SJSA1 (cell line): ENCODE results near the gene DNAL1. TPM values are rescaled to one million over a fixed set of nuclear protein-coding genes. Genes with fewer than 3 reads are reported as not detected.

Experiments used
- DNase-seq, 2 experiments: peaks; one replicate each; pipeline ENCODE4 v3.0.0-alpha.2; 2015 to 2020; ENCODE audit warnings: low spot score in 2 of 2, low read depth in 1 of 2
- H3K27ac ChIP-seq: fragments of 250-450 bp; sonication (Bioruptor Pico); 2 replicates; pipeline ENCODE4 v1.5.1; 2020; ENCODE audit warnings: mild to moderate bottlenecking, moderate library complexity
- H3K27me3 ChIP-seq: fragments of 250-450 bp; sonication (Bioruptor Pico); replicated peaks from 2 replicates; pipeline ENCODE4 v1.5.1; 2020; ENCODE audit warnings: mild to moderate bottlenecking, moderate library complexity
- H3K36me3 ChIP-seq: fragments of 250-450 bp; sonication (Bioruptor Pico); 2 replicates; pipeline ENCODE4 v1.5.1; 2020; ENCODE audit warnings: mild to moderate bottlenecking
- H3K4me1 ChIP-seq: fragments of 250-450 bp; sonication (Bioruptor Pico); replicated peaks from 2 replicates; pipeline ENCODE4 v1.6.1; 2021; ENCODE audit warnings: mild to moderate bottlenecking
- H3K4me3 ChIP-seq: fragments of 250-450 bp; sonication (Bioruptor Pico); 2 replicates; pipeline ENCODE4 v1.5.1; 2020; ENCODE audit warnings: mild to moderate bottlenecking
- H3K9me3 ChIP-seq: fragments of 250-450 bp; sonication (Bioruptor Pico); replicated peaks from 2 replicates; pipeline ENCODE4 v1.5.1; 2020; ENCODE audit warnings: mild to moderate bottlenecking
- total RNA-seq: library from RNA; depleted of rRNA; stranded (reverse); fragments of >200 nt; shearing (Covaris generic); gene quantifications from 2 replicates; pipeline ENCODE4 v1.2.3, GENCODE V29; 2014

The DNAL1 gene
- total RNA-seq, 1 experiment from 2014 or later: 16.2 TPM

DNA sequence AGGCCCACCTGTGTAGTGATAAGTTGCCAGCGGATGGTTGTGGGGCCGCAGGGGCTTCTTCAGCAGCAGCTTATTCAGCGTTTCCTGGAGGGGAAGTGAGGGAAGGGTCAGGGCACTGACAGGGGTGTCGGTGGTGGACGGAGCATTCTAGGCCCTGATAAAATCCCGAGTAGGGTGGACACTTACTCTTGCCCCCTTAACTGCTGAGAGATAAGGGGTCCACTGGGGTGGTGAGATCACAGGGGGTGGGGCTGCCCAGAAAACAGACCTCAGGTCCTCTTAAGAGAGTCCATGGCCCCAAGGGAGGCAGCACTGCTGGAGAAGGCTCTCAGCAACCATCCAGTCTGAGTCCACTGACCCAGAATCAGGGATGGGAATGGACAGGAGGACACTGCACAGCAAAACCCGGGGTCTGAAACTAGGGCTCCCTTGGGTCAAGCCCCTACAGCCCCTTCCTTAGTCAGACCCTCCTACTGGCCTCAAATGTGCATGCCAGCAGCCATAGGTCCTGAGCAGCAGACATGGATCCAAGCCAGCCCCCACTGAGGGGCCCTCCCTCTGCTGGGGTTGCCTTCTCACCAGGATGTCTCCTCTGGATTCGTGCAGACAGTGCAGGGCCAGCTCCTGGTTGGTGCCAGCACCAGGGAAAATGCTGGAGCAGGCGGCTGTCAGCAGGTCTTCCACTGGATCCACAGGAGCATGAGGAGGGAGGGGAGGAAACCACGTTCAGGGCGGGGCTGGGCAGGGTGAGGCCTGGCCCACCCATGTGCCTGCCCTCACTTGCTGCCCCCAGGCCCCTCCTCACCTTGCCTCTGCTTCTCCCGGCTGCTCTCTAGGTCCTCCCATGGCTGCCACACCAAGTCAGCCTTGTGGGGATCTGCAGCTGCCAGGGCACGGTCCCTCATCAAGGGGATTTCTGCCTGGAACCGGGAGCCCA is 81.5 kb downstream of the DNAL1 start:
- Histone ChIP-seq H3K4me1 (peaks cover 8% of the 10 kb centered on the region; the same call in 1 of the 2 replicates), H3K27ac (no peak overlapping the region), H3K27me3 (no peaks in the 10 kb centered on the region), H3K36me3 (peaks cover 96% of the 10 kb centered on the region), H3K9me3 (no peaks in the 10 kb centered on the region), H3K4me3 (no peak overlapping the region)
- no peak for DNase-seq

GRCh38 chr14:73727166-73727565 is 82.4 kb downstream of the DNAL1 start:
- no peak overlapping the region for H3K4me3 ChIP-seq
- H3K27ac ChIP-seq: no peak overlapping the region
- no peaks in the 10 kb centered on the region for H3K27me3 ChIP-seq
- no peaks in the 10 kb centered on the region for H3K9me3 ChIP-seq
- H3K4me1 ChIP-seq: peaks cover 8% of the 10 kb centered on the region; the same call in 1 of the 2 replicates
- peaks cover 95% of the 10 kb centered on the region for H3K36me3 ChIP-seq
- no peak for DNase-seq

DNA sequence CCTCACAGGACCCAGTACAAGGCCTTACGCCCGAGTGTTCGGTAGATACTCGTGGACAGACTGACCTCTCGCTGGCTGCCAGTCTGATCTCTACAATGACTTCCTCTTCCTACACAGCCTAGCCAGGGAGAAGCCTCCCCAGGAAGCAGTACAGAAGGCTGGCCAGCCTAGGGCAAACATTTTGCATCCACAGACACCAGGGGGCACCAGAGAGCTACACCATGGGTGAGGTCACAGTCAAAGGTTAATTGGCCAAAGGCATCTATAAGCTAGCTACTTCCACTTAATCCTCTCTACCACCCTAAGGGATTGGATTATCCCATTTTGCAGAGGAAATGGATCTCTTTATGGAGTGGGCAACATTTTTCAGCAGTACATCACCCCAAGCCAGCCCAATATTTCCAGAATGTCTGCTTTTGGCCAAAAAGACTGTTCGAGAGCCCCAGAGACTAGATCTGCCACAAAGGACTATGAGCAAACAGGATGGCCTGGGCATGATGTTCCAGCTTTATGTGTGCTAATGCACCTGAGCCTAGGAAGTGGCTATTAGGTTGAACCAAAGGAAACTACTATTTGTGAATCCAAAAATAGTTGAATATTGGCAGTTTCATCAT is 84.0 kb downstream of the DNAL1 start:
- Histone ChIP-seq H3K27me3 (no peaks in the 10 kb centered on the region), H3K9me3 (no peaks in the 10 kb centered on the region), H3K27ac (no peak overlapping the region), H3K36me3 (peaks cover 83% of the 10 kb centered on the region), H3K4me1 (peaks cover 8% of the 10 kb centered on the region; the same call in 1 of the 2 replicates), H3K4me3 (no peak overlapping the region)
- peak; percentile 66 to 79 for DNase-seq

DNA sequence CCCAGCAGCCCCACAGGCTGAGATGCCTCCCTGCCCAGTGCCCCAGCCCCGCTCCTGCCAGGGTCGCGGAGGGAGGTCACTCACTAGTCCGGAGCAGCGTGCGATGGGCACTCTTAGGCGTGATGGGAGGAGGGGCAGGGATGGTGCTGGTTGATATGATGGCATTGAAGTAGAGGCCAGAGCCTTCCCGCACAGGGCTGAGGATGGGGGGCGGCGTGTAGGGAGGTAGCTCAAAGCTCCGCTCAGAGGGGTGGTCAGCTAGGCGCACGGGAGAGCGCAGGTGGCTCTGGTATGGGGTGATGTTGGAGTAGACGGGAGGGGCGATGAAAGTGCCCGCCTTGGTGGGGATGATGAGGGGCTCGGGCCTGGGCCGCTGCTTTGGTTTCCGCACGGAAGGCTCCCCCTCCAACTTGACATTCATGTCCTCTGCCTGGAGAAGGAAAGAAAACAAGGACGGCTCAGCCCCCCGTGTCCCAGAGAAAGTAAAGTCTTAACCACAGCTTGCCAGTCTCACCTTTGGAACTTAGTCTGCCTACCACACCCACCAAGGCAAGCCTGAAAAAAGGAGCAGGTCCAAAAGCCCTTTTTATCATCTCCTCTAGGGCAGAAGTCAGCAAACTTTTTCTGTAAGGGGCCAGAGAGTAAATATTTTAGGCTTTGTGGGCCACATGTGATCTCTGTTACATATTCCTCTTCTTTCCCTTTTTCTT is 84.9 kb downstream of the DNAL1 start:
- peaks cover 83% of the 10 kb centered on the region for H3K36me3 ChIP-seq
- no peaks in the 10 kb centered on the region for H3K27me3 ChIP-seq
- H3K27ac ChIP-seq: no peak overlapping the region
- no peaks in the 10 kb centered on the region for H3K9me3 ChIP-seq
- no peak for DNase-seq
- no peak overlapping the region for H3K4me3 ChIP-seq
- H3K4me1 ChIP-seq: peaks cover 8% of the 10 kb centered on the region; the same call in 1 of the 2 replicates

- Histone ChIP-seq H3K4me3 (no peak overlapping the region), H3K27me3 (no peaks in the 10 kb centered on the region), H3K27ac (no peak overlapping the region), H3K9me3 (no peaks in the 10 kb centered on the region), H3K4me1 (peaks cover 8% of the 10 kb centered on the region; the same call in 1 of the 2 replicates), H3K36me3 (peaks cover 80% of the 10 kb centered on the region)
- no peak for DNase-seq
These were observed 86.3 kb downstream of the DNAL1 start for GRCh38 chr14:73731111-73731510.

- H3K36me3 ChIP-seq: peaks cover 74% of the 10 kb centered on the region
- H3K9me3 ChIP-seq: no peaks in the 10 kb centered on the region
- H3K4me1 ChIP-seq: peaks cover 8% of the 10 kb centered on the region; the same call in 1 of the 2 replicates
- DNase-seq: no peak
- H3K4me3 ChIP-seq: no peak overlapping the region
- no peak overlapping the region for H3K27ac ChIP-seq
- H3K27me3 ChIP-seq: no peaks in the 10 kb centered on the region
These were observed 87.2 kb downstream of the DNAL1 start for GRCh38 chr14:73732006-73732405.

GRCh38 chr14:73736842-73737241 is 92.1 kb downstream of the DNAL1 start:
- H3K27ac ChIP-seq: no peak overlapping the region
- H3K9me3 ChIP-seq: no peaks in the 10 kb centered on the region
- peaks cover 8% of the 10 kb centered on the region for H3K4me1 ChIP-seq
- no peaks in the 10 kb centered on the region for H3K27me3 ChIP-seq
- H3K4me3 ChIP-seq: no peak overlapping the region
- peaks cover 61% of the 10 kb centered on the region for H3K36me3 ChIP-seq
- DNase-seq: no peak

- no peaks in the 10 kb centered on the region for H3K9me3 ChIP-seq
- no peaks in the 10 kb centered on the region for H3K27me3 ChIP-seq
- no peak overlapping the region for H3K27ac ChIP-seq
- H3K36me3 ChIP-seq: peaks cover 56% of the 10 kb centered on the region
- no peak for DNase-seq
- H3K4me1 ChIP-seq: peaks cover 26% of the 10 kb centered on the region
- H3K4me3 ChIP-seq: no peak overlapping the region
These were observed 93.9 kb downstream of the DNAL1 start for GRCh38 chr14:73738518-73739173.

- H3K36me3 ChIP-seq: peaks cover 49% of the 10 kb centered on the region
- no peaks in the 10 kb centered on the region for H3K9me3 ChIP-seq
- H3K27me3 ChIP-seq: no peaks in the 10 kb centered on the region
- DNase-seq: no peak
- no peak overlapping the region for H3K27ac ChIP-seq
- H3K4me1 ChIP-seq: peaks cover 32% of the 10 kb centered on the region
- no peak overlapping the region for H3K4me3 ChIP-seq
These were observed 94.5 kb downstream of the DNAL1 start for GRCh38 chr14:73739174-73739898.

DNA sequence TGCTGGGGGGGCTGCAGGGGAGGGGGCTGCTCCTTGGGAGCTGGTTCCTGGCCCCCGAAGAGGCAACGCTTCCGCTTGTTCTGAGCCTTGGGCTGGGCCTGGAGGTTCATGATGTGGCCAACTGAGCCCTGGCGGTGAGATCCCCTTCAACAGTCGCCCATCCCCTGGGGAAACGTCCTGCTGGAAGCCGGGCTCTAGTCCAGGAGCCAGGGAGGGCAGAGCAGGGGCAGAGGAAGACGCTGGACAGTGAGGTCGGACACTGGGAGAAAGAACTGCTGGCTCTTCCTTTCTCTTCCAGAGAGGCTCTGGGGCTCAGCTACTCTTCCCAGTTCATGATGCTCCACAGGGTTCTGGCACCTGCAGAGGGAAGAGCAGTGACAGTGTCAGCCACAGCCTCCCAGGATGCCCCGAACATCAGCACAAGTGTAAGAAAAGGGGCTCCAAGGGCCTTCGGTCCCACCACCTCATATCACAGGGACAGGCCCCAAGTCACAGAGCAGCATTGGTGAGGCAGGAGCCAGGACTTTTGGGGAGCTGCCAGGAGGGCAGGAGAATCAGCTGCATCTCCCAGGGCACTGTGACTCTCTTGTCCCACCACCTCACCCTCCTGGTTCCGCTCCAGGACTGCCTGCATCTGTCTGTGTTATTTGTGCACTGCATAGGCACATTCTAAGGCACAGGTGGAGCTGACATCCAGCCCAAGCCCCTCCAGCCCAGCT is 95.3 kb downstream of the DNAL1 start:
- no peaks in the 10 kb centered on the region for H3K27me3 ChIP-seq
- no peak for DNase-seq
- H3K27ac ChIP-seq: no peak overlapping the region
- H3K36me3 ChIP-seq: peaks cover 42% of the 10 kb centered on the region
- no peaks in the 10 kb centered on the region for H3K9me3 ChIP-seq
- H3K4me1 ChIP-seq: peaks cover 34% of the 10 kb centered on the region
- no peak overlapping the region for H3K4me3 ChIP-seq

DNA sequence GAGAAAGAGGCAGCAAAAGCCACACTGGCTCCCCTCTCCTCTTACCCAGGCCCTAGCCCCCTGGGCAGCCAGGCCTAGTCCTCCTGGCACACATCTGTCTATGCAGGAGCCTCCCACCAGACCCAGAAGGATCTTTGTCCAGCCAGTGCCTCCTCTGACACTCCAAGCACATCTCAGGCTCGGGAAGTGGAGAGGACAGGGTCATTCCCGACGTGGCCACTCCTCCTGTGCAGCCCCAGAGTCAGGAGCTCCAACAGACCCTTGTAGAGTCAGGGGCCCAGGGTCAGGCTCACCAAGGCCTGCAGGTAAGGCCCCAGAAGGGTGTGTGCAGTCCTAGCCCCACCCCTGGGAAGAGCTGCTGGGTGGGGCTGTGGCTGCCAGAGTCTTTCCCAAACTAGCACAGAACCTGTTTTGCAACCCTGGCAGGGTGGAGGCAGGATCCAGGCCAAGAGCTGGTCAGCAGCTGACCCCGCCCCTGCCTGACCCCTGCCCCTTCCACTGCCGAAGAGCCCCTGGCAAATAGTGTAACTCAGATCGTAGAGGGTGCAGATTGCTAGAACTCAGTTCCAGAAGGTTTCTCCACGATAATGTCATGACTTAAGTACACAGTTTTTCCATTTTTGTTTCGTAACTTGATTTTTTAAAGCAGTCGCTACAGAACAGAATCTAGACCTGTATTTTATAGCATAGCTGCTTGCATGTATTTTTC is 96.0 kb downstream of the DNAL1 start:
- H3K27ac ChIP-seq: no peak overlapping the region
- H3K4me3 ChIP-seq: no peak overlapping the region
- no peaks in the 10 kb centered on the region for H3K27me3 ChIP-seq
- H3K9me3 ChIP-seq: no peaks in the 10 kb centered on the region
- peaks cover 34% of the 10 kb centered on the region for H3K4me1 ChIP-seq
- H3K36me3 ChIP-seq: peaks cover 35% of the 10 kb centered on the region
- DNase-seq: no peak

DNA sequence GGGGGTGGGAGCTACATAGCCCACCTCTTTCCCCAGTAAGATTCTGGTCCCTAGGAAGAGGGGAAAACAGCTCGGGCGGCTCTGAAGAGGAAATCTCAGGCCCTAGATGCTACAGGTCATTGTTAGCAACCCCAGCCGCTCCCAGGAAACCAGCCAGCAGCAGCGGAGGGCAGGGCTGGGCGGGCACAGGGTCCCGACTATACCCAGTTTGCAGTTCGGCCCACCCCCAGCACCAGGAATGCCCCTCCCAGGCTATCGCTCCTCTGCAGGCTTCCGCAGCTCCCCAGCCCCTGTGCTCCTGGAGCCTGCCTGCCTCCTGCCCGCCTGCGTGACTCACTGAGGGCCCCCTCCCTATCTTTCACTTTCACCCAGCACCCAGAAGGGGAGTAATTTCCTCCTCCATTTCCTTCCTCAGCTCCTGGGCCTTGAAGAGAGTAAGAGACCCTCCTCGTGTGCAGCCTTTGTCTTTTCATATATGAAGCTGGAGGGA is 96.6 kb downstream of the DNAL1 start:
- Histone ChIP-seq H3K4me1 (peaks cover 34% of the 10 kb centered on the region), H3K4me3 (no peak overlapping the region), H3K9me3 (no peaks in the 10 kb centered on the region), H3K27me3 (no peaks in the 10 kb centered on the region), H3K36me3 (peaks cover 34% of the 10 kb centered on the region), H3K27ac (peak overlapping the region; percentile 17; the same call in 1 of the 2 replicates)
- DNase-seq: peak; percentile 59 to 76
